K562 (cell line): ENCODE data around the gene HOXA2. TPM values are rescaled to one million over a fixed set of nuclear protein-coding genes. Genes with fewer than 3 reads are reported as not detected.

Source experiments
- ATAC-seq: fragments of 200-7000 bp; cut with Tn5 transposase; 3 replicates; pipeline ENCODE4 v1.9.1; 2020; ENCODE audit warnings: moderate library complexity
- BruUV-seq: library from RNA; stranded (reverse); fragments of 400-500 nt; replicated peaks from 2 replicates; lab custom pipeline; 2021; lab: Mats Ljungman, UMichigan
- CTCF ChIA-PET: fragments of 300-600 bp; formaldehyde crosslinking; extraction: SDS; loops from one replicate; lab custom pipeline; 2021; ENCODE audit warnings: low intra/inter-chr PET ratio; lab: Yijun Ruan, JAX
- POLR2A ChIA-PET: fragments of 300-600, 350-650 bp; sonication (Branson Sonifier 250); formaldehyde crosslinking; extraction: SDS; loops from one replicate; lab custom pipeline; 2021; ENCODE audit warnings: antibody characterized with exemption, inconsistent platforms; lab: Yijun Ruan, JAX
- DNase-seq, 4 experiments: peaks; one replicate each; pipeline versions ENCODE4 v3.0.0 to v3.0.0-alpha.2; 2011 to 2018; ENCODE audit warnings: low spot score in 3 of 4, mixed read lengths in 3 of 4; ENCODE audit errors: extremely low read depth in 1 of 4
- FAIRE-seq: peaks from 2 replicates; lab custom pipeline; 2011; peaks lifted over from hg19 to GRCh38; lab: Jason Lieb, UNC
- H2AFZ ChIP-seq: 2 replicates; pipeline ENCODE4 v1.6.0; 2011; ENCODE audit warnings: low read depth, low read length, control low read depth, inconsistent platforms
- H3K27ac ChIP-seq: fragments of 200-600 bp; 3 replicates; pipeline ENCODE4 v1.8.0; 2011; ENCODE audit warnings: low read depth, mild to moderate bottlenecking, control low read depth, inconsistent platforms, low read length, moderate library complexity, mixed read lengths; ENCODE audit errors: extremely low read depth
- H3K27me3 ChIP-seq, 2 experiments: fragments of 300-600 bp in 1 of 2; 2 replicates in 1 of 2; 3 replicates in 1 of 2; pipeline versions ENCODE4 v1.6.0 to v1.8.0; 2011; ENCODE audit warnings: inconsistent platforms in 2 of 2, low read length in 2 of 2, mild to moderate bottlenecking in 1 of 2, mixed read lengths in 1 of 2, moderate library complexity in 1 of 2; ENCODE audit not compliant: control insufficient read depth in 2 of 2, insufficient read depth in 2 of 2
- H3K36me3 ChIP-seq: fragments of 300-600 bp; 3 replicates; pipeline ENCODE4 v1.8.0; 2011; ENCODE audit warnings: mild to moderate bottlenecking, low read length, inconsistent platforms; ENCODE audit not compliant: control insufficient read depth, insufficient read depth
- H3K4me1 ChIP-seq, 2 experiments: fragments of 200-600 bp in 1 of 2; replicated peaks in 1 of 2; 2 replicates in 1 of 2; 3 replicates in 1 of 2; pipeline versions ENCODE4 v1.5.1 to v1.8.0; 2011; ENCODE audit warnings: inconsistent platforms in 2 of 2, low read length in 2 of 2, mild to moderate bottlenecking in 1 of 2, mixed read lengths in 1 of 2, moderate library complexity in 1 of 2; ENCODE audit not compliant: control insufficient read depth in 2 of 2, insufficient read depth in 2 of 2
- H3K4me2 ChIP-seq: 2 replicates; pipeline ENCODE4 v1.6.1; 2011; ENCODE audit warnings: low read length, control low read depth, inconsistent platforms, mixed read lengths; ENCODE audit not compliant: insufficient read depth
- H3K4me3 ChIP-seq: fragments of 200-600 bp; sonication (generic), shearing (Covaris generic); 2 replicates; pipeline ENCODE4 v1.5.1; 2016; ENCODE audit warnings: control low read depth, inconsistent platforms
- H3K79me2 ChIP-seq: fragments of 200-600 bp; 3 replicates; pipeline ENCODE4 v1.8.0; 2011; ENCODE audit warnings: low read length, inconsistent platforms; ENCODE audit not compliant: control insufficient read depth, insufficient read depth
- H3K9ac ChIP-seq, 2 experiments: 2 replicates each; pipeline versions ENCODE4 v1.6.0 to v1.6.1; 2011; ENCODE audit warnings: low read depth in 2 of 2, low read length in 2 of 2, control low read depth in 1 of 2, inconsistent platforms in 1 of 2, mild to moderate bottlenecking in 1 of 2, mixed read lengths in 1 of 2; ENCODE audit not compliant: insufficient read depth in 1 of 2
- H3K9me1 ChIP-seq: one replicate; pipeline ENCODE4 v1.6.0; 2011; ENCODE audit warnings: inconsistent platforms, mild to moderate bottlenecking, low read length, moderate library complexity; ENCODE audit not compliant: control insufficient read depth, insufficient read depth
- H3K9me3 ChIP-seq: replicated peaks from 2 replicates; pipeline ENCODE4 v1.5.1; 2011; ENCODE audit warnings: low read depth, low read length, inconsistent platforms; ENCODE audit not compliant: control insufficient read depth, insufficient read depth
- H4K20me1 ChIP-seq: replicated peaks from 2 replicates; pipeline ENCODE4 v1.6.1; 2011; ENCODE audit warnings: low read length, inconsistent platforms, mixed read lengths; ENCODE audit not compliant: control insufficient read depth, insufficient read depth
- ARHGAP35 ChIP-seq: fragments of 450-650 bp; IDR thresholded peaks from 2 replicates; pipeline ENCODE4 v1.6.1; 2018; ENCODE audit not compliant: partially characterized antibody
- BHLHE40 ChIP-seq: IDR thresholded peaks from 2 replicates; pipeline ENCODE4 v1.6.1; 2011; ENCODE audit warnings: low read length, improper control_type of control experiment
- ETV1 ChIP-seq: fragments of 450-650 bp; conservative IDR thresholded peaks from 2 replicates; pipeline ENCODE4 v1.6.1; 2016; ENCODE audit warnings: missing genetic modification characterization, control low read depth, low read depth, missing compliant biosample characterization
- POLR2AphosphoS2 ChIP-seq: IDR thresholded peaks from 2 replicates; pipeline ENCODE4 v1.6.1; 2012; ENCODE audit warnings: low read length, improper control_type of control experiment
- RCOR1 ChIP-seq, 2 experiments: IDR thresholded peaks; 2 replicates each; pipeline ENCODE4 v1.6.1; 2012; ENCODE audit warnings: low read depth in 2 of 2, low read length in 2 of 2, borderline replicate concordance in 1 of 2, improper control_type of control experiment in 1 of 2
- TCF3 ChIP-seq: sonication (generic); formaldehyde crosslinking; IDR thresholded peaks from 2 replicates; pipeline ENCODE4 v1.4.0; 2020; ENCODE audit warnings: mild to moderate bottlenecking, missing genetic modification reagents
- TEAD4 ChIP-seq, 2 experiments: sonication (generic) in 1 of 2; formaldehyde crosslinking in 1 of 2; IDR thresholded peaks; 2 replicates each; pipeline versions ENCODE4 v1.6.1 to v1.8.0; 2012 to 2022; ENCODE audit warnings: borderline replicate concordance in 1 of 2, inconsistent platforms in 1 of 2, low read length in 1 of 2, mild to moderate bottlenecking in 1 of 2, missing genetic modification reagents in 1 of 2
- THRAP3 ChIP-seq: fragments of 450-650 bp; IDR thresholded peaks from 2 replicates; pipeline ENCODE4 v1.6.1; 2016; ENCODE audit warnings: mild to moderate bottlenecking, inconsistent platforms, borderline replicate concordance
- ZBTB8A ChIP-seq: fragments of 450-650 bp; IDR thresholded peaks from 2 replicates; pipeline ENCODE4 v1.6.1; 2018; ENCODE audit warnings: mild to moderate bottlenecking, moderate library complexity; ENCODE audit not compliant: partially characterized antibody
- ZNF197 ChIP-seq: fragments of 200-800 bp; sonication (Bioruptor generic); IDR thresholded peaks from 2 replicates; pipeline ENCODE4 v1.6.1; 2016; ENCODE audit warnings: low read depth, missing genetic modification characterization, missing compliant biosample characterization
- ZNF551 ChIP-seq: fragments of 250-450 bp; sonication (Bioruptor Pico); IDR thresholded peaks from 2 replicates; pipeline ENCODE4 v1.5.0; 2021; ENCODE audit warnings: mild to moderate bottlenecking, moderate library complexity
- ZNF583 ChIP-seq: fragments of 250-450 bp; sonication (Bioruptor Pico); IDR thresholded peaks from 2 replicates; pipeline ENCODE4 v1.4.0; 2020
- WGBS: fragments of 100-300 bp; shearing (Covaris generic); methylation state at CpG from one replicate; pipeline ENCODE4 v1.1.6; 2016; ENCODE audit warnings: low coverage, mixed read lengths; ENCODE audit not compliant: insufficient coverage; ENCODE audit errors: missing lambda C conversion rate; 5-methylcytosine and 5-hydroxymethylcytosine counted together
- in situ Hi-C: fragments of 300-500 bp; cut with MboI; formaldehyde crosslinking; loops from 4 replicates; pipeline ENCODE4 v1.15.0; 2018; ENCODE audit warnings: inconsistent platforms, mixed read lengths
- intact Hi-C: fragments of 100-400 bp; cut with micrococcal nuclease; formaldehyde crosslinking; loops from 2 replicates; pipeline ENCODE4 v1.14.2; 2022
- polyA plus RNA-seq, 8 experiments: library from polyadenylated mRNA; depleted of rRNA in 4 of 8; stranded (reverse) in 5 of 8; unstranded in 3 of 8; fragments of >200 nt; fragmentation: Nextera tagmentation in 2 of 8; fragmentation: Illumina TruSeq in 1 of 8; extraction: Ambion mirVana in 2 of 8; extraction: Trizol in 1 of 8; gene quantifications; 2 replicates each; pipeline versions ENCODE4 v1.2.1 to v1.2.3, GENCODE V29; 2011 to 2014; ENCODE audit warnings: inconsistent platforms in 1 of 8, missing spikeins in 1 of 8
- total RNA-seq, 7 experiments: library from RNA; depleted of rRNA in 6 of 7; stranded (reverse); fragments of >200 nt in 6 of 7; fragmentation: Illumina TruSeq in 2 of 7; extraction: Trizol in 2 of 7; gene quantifications; 2 replicates each; pipeline versions ENCODE4 v1.2.1 to v1.2.3, GENCODE V29; 2011 to 2021; ENCODE audit warnings: low replicate concordance in 1 of 7
- TF ChIP-seq, protein P1 (sequence below): fragments of 450-650 bp; formaldehyde crosslinking; IDR thresholded peaks from 2 replicates; pipeline ENCODE4 v1.4.0; 2020; ENCODE audit warnings: mild to moderate bottlenecking, moderate library complexity

Gene HOXA2
- total and polyA plus RNA-seq, 9 of the 15 experiments (the other 6 are each of a cell fraction or from before 2014, with no cell fraction given): 0.04 TPM; not detected in 8

DNA sequence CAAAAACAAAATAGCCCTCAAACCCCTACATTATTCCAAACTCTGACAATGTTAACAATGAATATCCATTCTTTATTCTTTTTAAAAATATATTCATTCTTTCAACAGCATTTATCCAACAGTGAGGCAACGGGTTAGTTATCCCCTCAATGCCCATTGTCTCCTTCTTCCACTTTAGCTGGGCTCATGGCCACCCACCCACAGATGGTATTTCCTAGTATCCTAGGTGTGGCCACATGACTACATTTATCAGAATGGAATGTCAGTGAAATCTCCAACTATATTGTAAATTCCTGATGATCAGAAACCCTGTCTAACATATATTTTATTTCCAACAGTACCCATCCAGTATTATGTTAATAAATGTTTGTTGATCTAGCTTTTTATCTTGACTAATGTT lies 20.3 kb downstream of the HOXA2 start:
- H3K79me2 ChIP-seq: no peaks in the 10 kb centered on the region
- DNase-seq: no peak
- 0% methylated on average over 1 of the region's 1 CpG for WGBS
- in situ Hi-C loops (no loop called here), intact Hi-C loops (no loop called here)
- ChIA-PET CTCF (no interaction called here), POLR2A (interaction anchor here (1.9 kb wide), 1 partner anchor 11 kb away, joined by 7 read pairs; no protein-coding TSS in a partner anchor)
- TF ChIP-seq POLR2AphosphoS2: no peak
- no peak for TF ChIP-seq TCF3 (CRISPR knock-in tag)
- TF ChIP-seq RCOR1 (IDR thresholded peaks at IDR 0.05; ENCODE audit: borderline replicate concordance in 1 of 2, low read depth in 2 of 2, low read length in 2 of 2): no peak
- TF ChIP-seq THRAP3: no peak
- no peak for TF ChIP-seq ZNF197 (CRISPR knock-in tag)
- ATAC-seq: no peak
- H2AFZ ChIP-seq: no peak overlapping the region
- no peaks in the 10 kb centered on the region for H4K20me1 ChIP-seq
- H3K4me3 ChIP-seq: no peak overlapping the region
- H3K4me1 ChIP-seq: no peaks in the 10 kb centered on the region
- H3K27me3 ChIP-seq: peaks cover 0 to 5% of the 10 kb centered on the region in 2 experiments; a peak in 2 of 5 replicates
- no peaks in the 10 kb centered on the region for H3K9me3 ChIP-seq
- no peak overlapping the region for H3K9ac ChIP-seq
- BruUV-seq: no TSS peak
- no peak overlapping the region for H3K4me2 ChIP-seq
- FAIRE-seq: no peak
- no peaks in the 10 kb centered on the region for H3K9me1 ChIP-seq
- no peak overlapping the region for H3K27ac ChIP-seq
- no peaks in the 10 kb centered on the region for H3K36me3 ChIP-seq

DNA sequence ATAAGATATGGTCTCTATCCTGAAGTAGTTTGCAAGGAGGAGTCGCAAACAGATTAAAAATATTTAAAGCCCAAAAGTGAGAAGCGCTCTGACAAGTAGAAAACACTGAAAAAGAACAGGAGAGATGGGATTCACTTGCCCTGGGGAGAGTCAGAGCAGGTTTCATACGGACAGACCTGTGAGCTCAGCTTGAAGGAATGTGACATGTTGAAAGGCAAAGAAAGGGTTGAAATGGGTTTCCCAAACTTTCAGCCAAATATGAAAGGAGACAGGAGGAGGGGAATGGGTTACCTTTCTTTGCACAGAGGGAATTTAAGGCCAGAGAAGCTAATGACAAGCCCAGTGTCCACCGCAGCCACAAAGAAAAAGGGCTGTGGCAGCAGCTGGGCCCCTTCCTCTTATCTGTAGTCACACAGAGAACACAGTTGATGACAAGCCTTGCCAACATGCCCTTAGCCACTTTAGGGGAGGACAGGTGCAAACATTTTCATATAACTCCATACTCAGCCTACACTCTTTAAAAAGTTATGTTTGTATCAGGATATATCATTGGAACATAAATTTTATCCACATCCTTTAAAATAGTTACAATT lies 21.5 kb downstream of the HOXA2 start:
- POLR2A ChIA-PET: no interaction called here
- in situ Hi-C loops (no loop called here), intact Hi-C loops (no loop called here)
- Histone ChIP-seq H4K20me1 (no peaks in the 10 kb centered on the region), H3K4me2 (no peak overlapping the region), H3K9me1 (no peaks in the 10 kb centered on the region), H3K79me2 (no peaks in the 10 kb centered on the region), H3K36me3 (no peaks in the 10 kb centered on the region), H3K27me3 (peaks cover 0 to 4% of the 10 kb centered on the region in 2 experiments; a peak in 1 of 5 replicates), H3K4me1 (no peaks in the 10 kb centered on the region), H3K9ac (no peak overlapping the region), H3K4me3 (no peak overlapping the region), H2AFZ (no peak overlapping the region), H3K27ac (no peak overlapping the region), H3K9me3 (no peaks in the 10 kb centered on the region)
- whole genome bisulfite sequencing: 5% methylated on average over 4 of the region's 4 CpGs
- CTCF ChIA-PET: no interaction called here
- ATAC-seq (no peak), DNase-seq (no peak), FAIRE-seq (no peak)
- BruUV-seq: no TSS peak
- TF ChIP-seq ZNF583 (CRISPR knock-in tag): no peak
- no peak for TF ChIP-seq TEAD4 (IDR thresholded peaks at IDR 0.05; ENCODE audit: low read length)
- TF ChIP-seq TEAD4 (CRISPR knock-in tag; IDR thresholded peaks at IDR 0.05; ENCODE audit: borderline replicate concordance): no peak
- TF ChIP-seq ETV1: no peak
- TF ChIP-seq, protein P1, sequence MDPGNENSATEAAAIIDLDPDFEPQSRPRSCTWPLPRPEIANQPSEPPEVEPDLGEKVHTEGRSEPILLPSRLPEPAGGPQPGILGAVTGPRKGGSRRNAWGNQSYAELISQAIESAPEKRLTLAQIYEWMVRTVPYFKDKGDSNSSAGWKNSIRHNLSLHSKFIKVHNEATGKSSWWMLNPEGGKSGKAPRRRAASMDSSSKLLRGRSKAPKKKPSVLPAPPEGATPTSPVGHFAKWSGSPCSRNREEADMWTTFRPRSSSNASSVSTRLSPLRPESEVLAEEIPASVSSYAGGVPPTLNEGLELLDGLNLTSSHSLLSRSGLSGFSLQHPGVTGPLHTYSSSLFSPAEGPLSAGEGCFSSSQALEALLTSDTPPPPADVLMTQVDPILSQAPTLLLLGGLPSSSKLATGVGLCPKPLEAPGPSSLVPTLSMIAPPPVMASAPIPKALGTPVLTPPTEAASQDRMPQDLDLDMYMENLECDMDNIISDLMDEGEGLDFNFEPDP (CRISPR knock-in tag): no peak
- TF ChIP-seq ZBTB8A: no peak
- TF ChIP-seq BHLHE40: no peak
- TF ChIP-seq ZNF551 (CRISPR knock-in tag): no peak
- no peak for TF ChIP-seq ARHGAP35
